Hematopoietic multipotent progenitor cell treated with erythropoietin and hydrocortisone succinate and interleukin-3 and kit ligand, for 4 days (in vitro differentiated cells): ENCODE data around the gene METTL6.
"Not testable (repeated sequence)": the region's sequence is repeated elsewhere in the genome, so short reads cannot be mapped to it uniquely, and the experiment has no call there.

Source experiments
- DNase-seq: peaks from one replicate; pipeline ENCODE4 v3.0.0-alpha.2; 2015

Gene METTL6, protein sequence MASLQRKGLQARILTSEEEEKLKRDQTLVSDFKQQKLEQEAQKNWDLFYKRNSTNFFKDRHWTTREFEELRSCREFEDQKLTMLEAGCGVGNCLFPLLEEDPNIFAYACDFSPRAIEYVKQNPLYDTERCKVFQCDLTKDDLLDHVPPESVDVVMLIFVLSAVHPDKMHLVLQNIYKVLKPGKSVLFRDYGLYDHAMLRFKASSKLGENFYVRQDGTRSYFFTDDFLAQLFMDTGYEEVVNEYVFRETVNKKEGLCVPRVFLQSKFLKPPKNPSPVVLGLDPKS

DNA sequence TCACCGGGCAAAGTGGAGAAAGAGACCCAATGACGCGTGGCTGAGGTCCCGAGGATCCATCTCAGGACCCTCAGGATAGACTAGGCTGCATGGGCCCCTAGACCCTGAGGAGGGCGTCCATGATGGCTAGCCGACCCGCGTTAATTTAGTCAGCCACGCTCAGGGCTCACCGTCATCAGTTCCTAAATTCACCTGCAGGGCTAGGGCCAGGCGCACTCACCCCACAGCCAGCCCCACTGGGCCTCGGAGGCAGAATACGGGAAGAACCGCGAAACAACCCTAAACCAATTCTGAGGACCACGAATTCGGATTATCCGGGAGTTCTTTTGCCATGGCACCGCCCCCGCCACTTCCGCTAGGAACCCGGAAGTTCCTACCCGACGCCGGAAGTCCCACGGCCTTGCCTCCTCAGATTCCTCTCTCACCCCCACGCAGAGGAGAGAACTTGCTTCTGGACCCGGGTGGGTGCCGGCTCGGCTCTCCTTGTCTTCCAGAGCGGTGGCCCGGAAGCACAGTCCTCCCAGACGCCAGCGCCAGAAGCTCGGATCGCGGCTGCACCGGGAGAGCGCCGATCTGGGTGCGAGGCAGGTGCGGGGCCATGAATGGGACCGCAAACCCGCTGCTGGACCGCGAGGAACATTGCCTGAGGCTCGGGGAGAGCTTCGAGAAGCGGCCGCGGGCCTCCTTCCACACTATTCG lies at the start of gene METTL6, which contains the start of gene EAF1:
TSS of gene METTL6 (minus strand) at position 363 of the 699 bp plus-strand sequence. CDS start 1,033 bp downstream, outside the sequence.
TSS of gene EAF1 (plus strand) at position 417 of the 699 bp plus-strand sequence. CDS start at position 599, 182 bp downstream.
- DNase-seq, result peak; percentile 95

DNA sequence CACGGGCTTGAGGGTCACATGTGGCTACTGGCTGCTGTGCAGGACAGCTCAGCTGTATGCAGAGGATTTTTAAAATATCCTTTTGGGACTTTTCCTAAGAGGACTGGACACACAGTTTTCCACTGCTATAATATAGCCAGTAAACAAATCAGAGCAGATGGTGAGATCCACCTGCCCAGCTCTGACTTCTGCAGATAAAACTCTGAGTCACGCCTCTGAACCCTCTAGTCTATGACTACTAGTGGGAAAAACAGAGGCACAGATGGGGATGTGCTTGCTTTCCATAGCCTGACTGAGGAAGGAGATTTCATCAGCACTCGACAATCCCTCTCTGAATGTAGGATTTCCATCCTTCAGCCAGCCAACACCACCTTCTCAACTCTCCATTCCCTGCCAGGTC lies 49.0 kb upstream of the METTL6 start:
- no peak for DNase-seq

DNA sequence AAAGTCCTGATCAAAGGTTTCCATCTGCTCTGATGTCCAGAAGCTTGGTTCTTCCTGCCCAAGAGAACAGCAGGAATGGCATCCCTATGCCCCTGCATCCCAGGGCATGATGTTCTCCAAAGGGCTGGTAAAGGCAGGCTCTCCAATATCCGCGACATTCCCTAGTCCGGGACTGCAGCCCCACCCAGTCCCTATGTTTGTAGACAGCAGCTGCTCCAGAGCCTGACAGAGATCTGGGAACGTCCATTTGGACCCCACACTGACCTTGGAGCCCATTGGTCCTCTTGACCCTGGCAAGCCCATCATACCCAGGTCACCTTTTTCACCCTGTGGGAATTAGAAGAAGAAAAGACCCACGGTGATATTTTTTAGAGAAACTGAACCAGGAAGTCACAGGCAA lies 47.8 kb upstream of the METTL6 start:
- DNase-seq, result no peak

DNA sequence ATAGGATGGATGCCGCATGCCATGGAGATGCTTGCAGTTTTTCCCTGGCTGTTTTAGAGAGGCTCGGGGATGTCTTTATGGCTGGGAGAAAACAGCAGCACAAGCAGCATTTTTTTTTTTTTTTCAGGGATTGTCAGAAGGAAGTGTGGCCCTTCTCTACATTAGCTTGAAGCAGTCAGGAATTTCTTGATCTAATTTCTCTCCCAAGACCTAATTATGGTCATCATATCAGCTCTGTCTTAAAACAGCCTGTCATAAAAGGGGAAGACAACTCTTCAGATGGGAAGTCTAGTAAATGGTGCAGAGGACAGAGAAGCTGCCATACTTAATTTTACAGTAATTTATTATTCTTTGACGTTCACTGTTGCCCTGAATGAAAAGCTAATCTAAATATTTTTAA lies 44.5 kb upstream of the METTL6 start:
- no peak for DNase-seq

DNA sequence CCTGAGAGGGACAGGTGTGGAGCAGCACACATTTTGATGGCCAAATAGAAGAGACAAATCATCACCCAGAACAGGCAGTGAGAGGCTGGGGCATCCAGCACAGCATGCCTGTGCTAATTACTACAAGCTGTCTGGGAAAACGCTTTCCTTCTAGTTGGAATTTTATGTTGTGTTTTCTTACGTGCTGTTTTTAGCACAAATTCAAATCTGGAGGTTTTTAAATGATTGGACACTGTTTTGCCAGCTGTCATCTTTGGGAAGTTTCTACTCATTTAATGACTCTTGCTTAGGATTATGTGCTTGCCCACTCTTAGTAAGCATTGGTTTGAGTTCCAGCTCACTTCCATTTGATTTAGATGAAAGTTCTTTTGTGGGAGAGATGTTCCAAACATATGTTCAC lies 43.5 kb upstream of the METTL6 start:
- DNase-seq, result no peak

DNA sequence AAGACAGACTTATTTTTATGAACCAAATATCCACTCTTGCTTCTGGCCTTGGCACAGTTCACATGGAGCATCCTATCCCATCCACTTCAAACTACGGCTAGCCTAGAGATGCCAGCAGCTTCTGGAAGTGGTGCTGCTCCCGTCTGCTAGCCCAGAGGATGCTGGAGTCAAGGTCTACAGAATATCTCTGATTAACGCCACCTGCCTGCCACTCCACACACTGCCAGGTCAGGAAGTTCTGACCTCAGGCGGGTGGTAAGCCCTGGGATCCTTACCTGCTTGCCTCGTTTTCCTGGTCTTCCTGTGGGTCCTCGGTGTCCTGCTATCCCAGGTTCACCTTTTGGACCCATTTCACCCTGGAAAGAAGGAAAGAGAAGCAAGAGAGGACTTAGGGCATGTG lies 42.9 kb upstream of the METTL6 start:
- no peak for DNase-seq

DNA sequence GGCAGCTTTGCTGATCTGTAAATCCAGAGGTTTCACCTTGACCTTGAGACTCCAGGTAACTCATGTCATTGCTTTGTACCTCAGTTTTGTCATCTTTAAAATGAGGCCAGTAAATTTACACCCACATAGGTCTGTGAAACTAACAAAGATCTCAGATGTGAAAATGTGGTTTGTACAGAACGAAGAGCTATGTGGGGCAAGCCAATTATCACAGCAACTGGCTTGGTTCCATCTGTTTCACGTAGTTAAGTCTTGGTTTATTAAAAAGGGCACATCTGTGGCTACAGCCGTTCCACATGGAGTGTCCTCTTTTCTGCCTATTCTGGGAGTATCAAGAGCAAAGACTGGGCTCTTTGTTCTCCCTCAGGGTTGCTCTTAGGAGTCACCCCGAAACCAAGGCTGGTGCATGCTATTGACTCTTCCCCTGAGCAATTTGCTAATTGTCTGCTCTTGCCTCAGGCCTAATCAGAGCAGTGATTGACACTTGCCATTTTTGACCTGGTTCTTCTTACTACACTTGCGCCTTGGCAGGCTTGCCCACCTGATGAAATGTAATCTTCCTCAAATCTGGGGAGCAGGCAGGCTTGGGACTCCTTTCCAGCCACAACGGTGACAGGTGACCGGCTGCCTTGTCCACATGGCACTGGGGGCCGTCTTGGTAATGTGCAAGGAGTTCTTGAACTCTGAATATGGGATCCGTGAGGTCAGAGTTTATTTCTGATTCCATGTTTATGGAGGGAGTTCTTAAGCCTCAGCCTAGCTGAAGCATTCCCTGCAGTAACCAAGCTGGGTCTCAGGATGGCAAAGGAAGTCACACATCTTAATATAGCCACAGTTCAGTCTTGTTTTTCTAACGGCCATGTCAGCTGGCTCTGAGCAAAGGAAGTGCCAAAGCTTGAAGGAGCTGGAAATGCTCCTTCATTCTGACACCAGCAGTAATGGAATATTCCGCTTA lies 40.2 kb upstream of the METTL6 start:
- no peak for DNase-seq

DNA sequence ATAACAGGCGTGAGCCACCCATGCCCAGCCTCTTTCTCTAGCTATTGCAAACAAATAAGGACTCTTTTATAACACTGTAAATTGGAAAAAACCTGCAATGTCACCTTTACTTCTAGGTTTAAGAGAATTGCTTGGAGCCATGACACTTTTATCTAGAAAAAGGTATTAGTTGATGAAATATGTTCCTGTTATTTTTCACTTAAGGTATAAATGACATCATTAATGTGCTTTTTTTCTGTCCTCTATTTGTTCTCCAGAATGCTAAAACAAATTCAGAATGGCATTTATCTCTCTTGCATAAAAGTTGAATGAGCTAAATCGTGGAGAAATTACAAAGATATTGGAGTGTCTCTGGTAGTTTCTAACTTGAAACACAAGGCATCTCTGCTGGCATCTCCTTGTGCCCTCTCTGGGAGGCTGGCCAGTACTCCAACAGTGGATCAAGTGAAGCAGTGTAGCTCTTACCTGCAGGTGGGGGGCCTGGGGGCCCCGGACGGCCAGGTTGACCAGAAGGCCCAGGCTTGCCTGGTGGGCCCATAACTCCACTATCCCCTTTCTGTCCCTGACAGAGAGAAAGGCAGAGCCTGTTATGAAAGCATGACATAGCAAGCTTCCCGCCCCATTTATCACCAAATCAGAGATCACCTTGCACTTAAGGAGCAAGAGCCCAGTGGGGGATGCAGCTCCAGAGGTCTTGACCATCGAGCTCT lies 38.7 kb upstream of the METTL6 start:
- DNase-seq, result no peak

DNA sequence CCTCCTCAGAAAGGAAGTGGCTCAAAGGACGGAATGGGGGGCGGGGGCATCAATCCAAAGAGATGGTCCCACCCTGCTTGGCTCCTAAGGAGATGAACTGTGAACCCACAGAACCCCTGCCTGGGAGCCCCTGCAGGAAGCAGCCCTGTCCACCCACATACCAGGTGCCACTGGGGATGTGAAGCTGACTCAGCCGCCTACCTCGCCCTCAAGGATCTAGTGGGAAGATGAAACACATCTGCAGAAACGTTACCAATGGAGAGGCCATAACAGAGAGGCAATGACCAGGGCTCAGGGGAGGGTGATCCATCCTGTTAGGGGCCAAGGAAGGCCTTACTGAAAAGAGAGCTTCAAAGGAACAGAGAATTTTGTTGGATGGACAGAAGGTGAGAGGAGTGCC lies 35.1 kb upstream of the METTL6 start:
- no peak for DNase-seq

DNA sequence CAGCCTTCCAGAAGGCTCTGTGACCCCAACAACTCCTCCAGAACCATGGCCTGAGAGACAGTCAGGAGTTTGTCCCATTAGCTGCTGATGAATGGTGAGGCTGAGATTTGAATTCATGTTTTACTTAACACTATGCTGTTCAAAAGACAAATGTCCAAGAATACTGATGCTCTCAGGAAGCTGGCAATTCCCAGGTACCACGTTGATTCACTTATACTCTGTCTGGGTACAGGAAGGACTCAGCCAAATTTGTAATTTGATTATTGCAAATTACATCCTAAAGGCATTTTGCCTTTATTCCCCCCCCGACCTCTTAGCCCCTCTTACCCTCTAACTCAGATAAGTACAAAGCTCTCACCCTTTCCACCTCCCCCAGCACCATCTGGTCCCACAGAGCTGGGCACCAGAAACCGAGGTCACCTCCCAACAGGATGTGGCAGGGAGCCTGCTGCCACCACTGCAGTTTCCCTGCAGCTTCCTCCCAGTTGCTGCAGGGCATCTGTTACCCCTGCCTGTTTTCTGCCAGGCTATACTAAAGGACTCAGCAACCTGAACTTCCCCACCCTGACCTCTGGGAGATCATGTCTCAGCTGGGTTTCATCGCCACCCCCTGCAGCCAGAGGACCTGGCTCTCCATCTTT lies 33.7 kb upstream of the METTL6 start:
- DNase-seq, result peak; percentile 82

DNA sequence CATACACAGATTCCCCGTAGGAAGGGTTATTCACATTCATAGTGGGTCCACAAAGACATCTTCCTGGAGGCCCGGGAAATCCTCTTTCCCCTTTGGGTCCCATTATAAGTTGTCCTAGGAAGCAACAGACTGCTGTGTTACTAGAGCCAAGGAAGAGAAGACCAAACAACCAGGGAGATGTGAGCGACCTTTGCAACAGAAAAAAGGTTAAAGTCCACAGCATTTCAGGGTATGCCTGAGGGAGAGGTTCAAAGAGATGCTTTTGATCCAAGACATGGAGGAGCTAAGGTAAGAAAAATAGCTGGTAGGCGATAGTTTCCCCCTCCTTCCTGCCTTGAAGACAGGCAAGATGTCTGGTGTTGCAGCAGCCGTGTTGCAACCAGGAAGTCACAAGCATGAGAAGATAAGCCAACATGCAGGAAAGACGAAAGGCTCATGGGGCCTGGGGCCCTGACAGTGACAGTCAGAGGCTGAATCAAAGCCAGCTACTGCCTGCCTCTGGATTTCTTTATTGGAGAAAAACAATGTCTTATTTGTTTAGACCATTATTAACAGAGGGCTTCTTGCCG lies 31.0 kb upstream of the METTL6 start:
- peak; percentile 54 for DNase-seq

DNA sequence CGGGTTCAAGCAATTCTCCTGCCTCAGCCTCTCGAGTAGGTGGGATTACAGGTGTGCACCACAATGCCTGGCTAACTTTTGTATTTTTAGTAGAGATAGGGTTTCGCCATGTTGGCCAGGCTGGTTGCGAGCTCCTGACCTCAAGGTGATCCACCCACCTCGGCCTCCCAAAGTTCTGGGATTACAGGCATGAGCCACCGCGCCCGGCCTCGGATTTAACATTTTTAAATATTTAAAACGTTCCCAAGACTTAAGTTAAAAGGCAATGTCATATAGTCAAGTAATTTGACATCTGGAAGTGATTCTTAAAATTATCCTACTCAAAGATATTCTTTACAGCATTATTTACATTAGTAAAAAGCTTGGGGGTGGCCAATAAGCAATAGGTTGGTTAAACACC lies 29.6 kb upstream of the METTL6 start:
- not testable (repeated sequence) for DNase-seq

DNA sequence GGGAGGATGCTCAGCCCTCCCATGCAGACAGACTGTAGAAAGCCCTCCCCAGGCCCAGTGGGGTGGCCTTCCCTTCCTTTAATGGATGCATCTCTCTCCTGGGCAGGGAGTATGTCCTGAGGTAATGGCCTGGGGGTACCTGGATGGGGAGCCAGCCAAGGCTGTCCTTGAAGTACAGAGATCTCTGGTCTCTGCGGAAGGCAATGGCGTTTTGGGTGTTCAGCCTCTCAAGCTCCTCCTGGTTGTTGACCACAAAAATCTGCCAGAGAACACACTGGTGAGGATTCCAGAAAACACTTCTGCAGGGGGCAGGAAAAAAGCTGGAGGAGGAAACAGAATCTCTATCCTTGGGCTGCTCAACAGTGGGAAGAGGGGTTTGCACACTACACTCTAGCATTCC lies 29.0 kb upstream of the METTL6 start:
- DNase-seq, result no peak

DNA sequence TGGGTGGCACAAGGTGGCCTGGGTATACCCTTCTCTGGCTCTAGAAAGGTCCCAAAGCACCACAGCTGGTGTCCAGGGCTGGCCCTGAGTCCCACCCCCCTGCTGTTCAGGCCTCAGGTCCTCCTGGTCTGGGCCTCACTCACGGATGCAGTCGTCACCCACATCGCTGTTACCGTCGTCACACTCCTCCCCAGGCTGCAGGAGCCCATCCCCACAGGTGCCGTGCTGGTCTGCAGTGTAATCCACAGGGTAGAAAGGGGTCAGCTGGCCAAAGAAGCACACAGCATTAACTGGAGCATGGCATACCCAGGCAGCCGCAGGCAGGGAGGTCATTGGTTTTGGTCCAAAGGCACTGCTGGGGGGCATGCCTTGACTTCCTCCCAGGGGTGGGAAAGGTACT lies 28.4 kb upstream of the METTL6 start:
- no peak for DNase-seq

DNA sequence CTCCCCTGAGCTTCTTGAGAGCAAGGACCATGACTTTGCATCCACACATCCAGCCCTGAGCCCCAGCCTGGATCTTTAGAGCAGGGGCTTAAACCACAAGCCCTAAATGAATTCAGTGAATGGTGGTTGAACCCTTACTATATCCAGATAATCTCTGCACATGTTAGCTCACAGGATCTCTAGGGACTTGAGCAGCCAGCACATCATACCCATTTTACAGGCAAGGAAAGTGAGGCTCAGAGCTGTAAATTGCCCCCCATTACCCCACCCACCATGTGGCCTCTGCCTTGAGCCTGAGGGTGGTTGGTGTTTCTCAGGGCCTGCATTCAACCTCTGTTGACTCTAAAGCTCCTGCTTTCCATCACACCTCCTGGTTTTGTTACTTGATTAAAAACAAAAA lies 27.6 kb upstream of the METTL6 start:
- no peak for DNase-seq

DNA sequence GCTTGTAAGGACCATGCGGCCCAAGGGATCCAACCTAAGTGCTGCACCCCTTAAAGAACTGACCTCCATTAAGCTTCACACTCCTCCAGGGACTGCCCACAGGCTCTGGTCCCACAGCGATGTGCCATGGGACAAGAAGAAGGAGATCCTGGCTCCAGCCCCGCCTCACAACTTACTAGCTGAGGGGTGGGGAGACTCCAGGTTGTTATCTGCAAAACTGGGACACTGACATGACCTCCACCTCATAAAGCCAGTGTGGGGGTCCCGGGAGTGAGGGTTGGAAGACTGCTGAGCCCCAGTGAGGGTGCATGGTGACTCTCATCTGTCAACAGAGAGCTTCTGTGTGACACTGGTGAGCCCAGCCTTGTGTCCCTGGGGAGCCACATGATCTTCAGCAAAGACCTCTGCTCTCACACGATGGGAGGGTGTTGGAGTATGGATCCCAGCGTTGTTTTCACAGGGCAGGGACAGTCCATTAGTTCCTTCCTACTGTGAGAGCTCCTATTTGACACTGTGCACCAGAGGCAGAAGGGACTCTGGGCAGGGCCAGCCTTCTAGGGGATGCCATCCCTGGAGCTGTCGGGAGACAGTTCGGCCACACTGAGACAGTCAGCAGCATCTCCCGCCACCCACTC lies 26.8 kb upstream of the METTL6 start:
- DNase-seq, result no peak

DNA sequence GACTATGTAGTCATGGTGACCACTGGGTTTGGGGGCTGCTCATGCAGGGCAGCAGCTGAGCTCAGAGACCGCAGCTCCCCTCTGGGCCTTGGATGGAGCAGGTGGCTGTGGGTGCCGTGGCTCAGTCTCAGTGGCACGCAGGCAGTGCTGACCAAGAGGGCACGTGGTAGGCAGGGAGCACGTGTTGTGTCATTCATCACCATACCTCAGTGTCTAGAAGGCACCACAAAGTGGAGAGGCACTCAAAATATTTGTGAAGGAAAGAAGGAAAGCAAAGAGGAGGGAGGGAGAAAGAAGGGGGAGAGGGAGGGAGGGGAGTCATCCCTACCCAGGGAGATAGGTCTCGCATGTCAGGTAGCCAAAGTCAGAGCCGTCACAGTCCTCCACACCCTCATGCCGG lies 26.2 kb upstream of the METTL6 start:
- no peak for DNase-seq

DNA sequence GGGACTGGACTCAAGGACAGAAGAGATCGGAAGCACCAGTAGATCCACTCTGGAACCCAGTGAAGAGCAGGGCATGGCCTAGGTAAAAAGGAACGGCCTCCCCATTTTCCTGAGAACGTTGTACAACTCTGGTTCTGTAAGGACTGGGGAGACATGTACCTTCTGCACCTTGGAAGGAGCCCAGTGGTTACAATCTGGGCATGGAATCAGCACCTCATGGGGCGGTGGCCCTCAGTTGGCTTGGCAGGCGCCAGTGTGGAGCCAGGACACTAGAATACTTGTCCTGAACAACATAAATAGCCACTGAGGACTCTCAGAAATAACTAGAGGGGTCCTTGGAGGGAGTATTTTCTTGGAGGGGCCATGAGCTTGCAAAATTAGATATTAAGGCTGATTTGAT lies 25.6 kb upstream of the METTL6 start:
- no peak for DNase-seq

DNA sequence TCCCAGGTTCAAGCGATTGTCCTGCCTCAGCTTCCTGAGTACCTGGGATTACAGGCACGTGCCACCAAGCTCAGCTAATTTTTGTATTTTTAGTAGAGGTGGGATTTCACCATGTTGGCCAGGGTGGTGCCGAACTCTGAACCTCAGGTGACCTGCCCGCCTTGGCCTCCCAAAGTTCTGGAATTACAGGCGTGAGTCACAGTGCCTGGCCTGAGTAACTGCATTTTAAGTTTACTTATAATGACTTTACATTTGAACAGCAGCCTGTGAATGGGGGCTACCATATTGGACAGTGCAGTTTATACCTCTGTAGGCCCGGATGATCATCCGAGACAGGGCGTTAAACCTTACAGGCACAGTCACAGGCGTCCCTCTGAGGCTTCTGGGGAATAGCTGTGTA lies 24.8 kb upstream of the METTL6 start:
- DNase-seq, result no peak

DNA sequence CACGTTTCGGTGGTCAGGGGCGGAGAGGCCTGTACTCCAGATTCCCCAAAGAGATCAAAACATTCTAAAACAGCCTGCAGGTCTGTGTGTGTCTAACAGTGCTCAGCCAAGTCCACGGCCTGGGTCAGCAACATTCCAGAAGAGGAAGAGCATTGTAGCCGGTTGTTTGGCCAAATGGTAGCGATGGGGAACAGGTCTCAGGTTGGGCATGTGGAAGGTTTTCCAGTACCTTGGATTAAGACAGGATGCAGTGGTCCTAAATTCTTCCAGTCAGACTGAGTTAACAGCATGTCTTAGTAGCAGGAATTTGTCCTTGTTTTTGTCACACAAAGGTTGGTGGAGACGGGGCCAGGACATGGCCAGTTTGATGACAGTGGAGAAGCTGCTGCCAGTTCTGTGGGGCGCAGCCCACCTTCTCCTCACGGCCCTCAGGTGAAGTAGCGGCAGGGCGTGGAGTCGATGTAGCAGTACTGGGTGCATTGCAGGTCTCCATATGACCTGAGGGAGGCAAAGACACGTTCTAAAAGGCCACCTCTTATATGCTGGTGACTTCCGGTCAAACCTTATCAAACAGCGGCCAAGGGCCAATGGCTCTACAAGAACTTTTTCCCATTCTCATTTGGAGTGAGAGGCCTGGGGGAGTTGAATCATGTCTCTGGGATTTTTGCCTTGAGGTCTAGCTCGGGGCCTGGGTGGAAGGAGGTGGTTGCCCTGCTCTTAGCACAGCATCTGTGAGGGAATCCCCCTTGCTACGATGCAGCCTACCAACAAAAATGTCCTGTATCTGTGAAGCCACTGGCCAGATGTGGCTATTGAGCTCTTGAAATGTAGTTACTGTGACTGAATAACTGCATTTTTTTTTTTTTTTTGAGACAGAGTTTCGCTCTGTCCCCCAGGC lies 24.1 kb upstream of the METTL6 start:
- no peak for DNase-seq
